Effector memory CD8-positive, alpha-beta T cell (primary cell): ENCODE data around the gene ST8SIA2.

ENCODE experiments used
- ATAC-seq: fragments of 150-1000 bp; cut with Tn5 transposase; replicated peaks from 2 replicates; pipeline ENCODE4 v1.10.0; 2021; ENCODE audit warnings: mild to moderate bottlenecking, moderate library complexity
- DNase-seq, 3 experiments: peaks; one replicate each; pipeline ENCODE4 v3.0.0; 2021
- H3K27ac Mint-ChIP-seq, 2 donors: one replicate each; pipeline ENCODE4 v1.8.0; 2022; ENCODE audit warnings: mild to moderate bottlenecking in 2 of 2, mixed read lengths in 2 of 2, moderate library complexity in 2 of 2
- H3K27me3 Mint-ChIP-seq, 2 donors: one replicate each; pipeline ENCODE4 v1.8.0; 2022; ENCODE audit warnings: mixed read lengths in 2 of 2
- H3K36me3 Mint-ChIP-seq: one replicate; pipeline ENCODE4 v1.8.0; 2022; ENCODE audit warnings: mild to moderate bottlenecking, moderate library complexity, mixed read lengths; ENCODE audit not compliant: insufficient read depth
- H3K4me1 Mint-ChIP-seq, 2 donors: one replicate each; pipeline ENCODE4 v1.8.0; 2022; ENCODE audit warnings: low read depth in 2 of 2, mixed read lengths in 2 of 2
- H3K4me3 Mint-ChIP-seq, 2 donors: one replicate each; pipeline ENCODE4 v1.8.0; 2022; ENCODE audit warnings: mild to moderate bottlenecking in 2 of 2, mixed read lengths in 2 of 2, moderate library complexity in 2 of 2
- H3K9me3 Mint-ChIP-seq, 2 donors: one replicate each; pipeline ENCODE4 v1.8.0; 2022; ENCODE audit warnings: mixed read lengths in 2 of 2

ST8SIA2 gene

DNA sequence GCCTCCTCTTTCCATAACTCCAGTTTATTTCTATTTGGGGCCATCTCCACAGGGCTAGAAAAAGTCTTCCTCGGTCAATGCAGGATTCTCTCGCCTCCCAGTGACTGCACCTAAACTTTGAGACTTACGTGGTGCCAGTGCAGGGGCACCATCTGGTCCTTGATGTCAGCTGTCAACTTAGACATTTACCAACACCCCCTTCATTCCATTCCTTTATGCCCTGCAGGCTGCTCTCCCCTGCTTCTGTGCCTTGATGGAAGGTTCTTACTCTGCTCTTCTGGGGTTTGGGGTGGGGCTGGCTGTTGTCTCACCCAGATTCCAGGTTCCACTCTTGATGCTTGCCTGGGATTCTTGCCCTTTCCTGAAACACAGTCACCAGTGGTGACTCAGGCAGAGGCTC lies 101.8 kb downstream of the ST8SIA2 start:
- DNase-seq (no peak), ATAC-seq (no peak)
- Mint-ChIP-seq H3K4me1 (no peaks in the 10 kb centered on the region), H3K4me3 (no peak overlapping the region), H3K36me3 (no peaks in the 10 kb centered on the region), H3K27ac (no peak overlapping the region), H3K9me3 (peaks cover 0 to 5% of the 10 kb centered on the region in 2 donors), H3K27me3 (peaks cover 68 to 77% of the 10 kb centered on the region in 2 donors)

DNA sequence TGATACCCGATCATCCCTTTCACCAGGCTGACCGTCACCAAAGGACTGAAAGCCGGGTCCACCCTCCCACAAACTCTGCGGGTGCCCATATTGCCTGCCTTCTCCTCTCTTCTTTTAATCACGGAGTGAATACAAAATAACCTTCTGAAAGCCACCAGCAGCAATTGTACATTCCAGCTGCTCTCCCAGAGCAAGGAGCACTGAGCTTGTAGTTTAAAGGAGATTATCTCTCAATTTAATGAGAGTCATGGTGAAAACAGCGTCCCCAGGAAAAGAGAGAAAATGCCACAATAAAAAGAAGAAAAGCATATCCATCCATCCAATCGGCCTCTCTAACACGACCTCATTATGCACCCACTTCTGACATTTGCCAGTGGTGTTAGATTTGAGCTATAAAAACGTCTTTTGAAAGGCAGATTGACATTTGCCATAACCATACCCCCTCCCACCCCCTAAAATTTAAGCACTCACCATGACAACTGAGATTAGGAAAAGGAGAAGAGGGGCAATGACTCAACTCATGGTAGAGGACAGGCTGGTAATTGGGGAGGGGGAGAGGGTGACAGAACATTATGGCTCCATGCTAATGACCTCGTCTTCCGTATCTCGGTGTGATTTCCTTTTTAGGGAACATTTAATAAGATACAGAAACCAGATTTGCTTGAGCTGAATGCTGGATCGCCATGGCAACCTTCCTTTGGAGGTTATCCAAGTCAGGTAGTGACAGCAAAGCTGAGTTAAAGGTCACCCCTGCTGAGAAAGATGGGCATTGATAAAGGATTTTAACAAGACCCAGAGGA lies 106.2 kb downstream of the ST8SIA2 start:
- no peaks in the 10 kb centered on the region for H3K36me3 Mint-ChIP-seq
- ATAC-seq (no peak), DNase-seq (no peak)
- H3K27ac Mint-ChIP-seq: no peak overlapping the region
- no peaks in the 10 kb centered on the region for H3K4me1 Mint-ChIP-seq
- H3K27me3 Mint-ChIP-seq: peaks cover 76 to 77% of the 10 kb centered on the region in 2 donors
- no peak overlapping the region for H3K4me3 Mint-ChIP-seq
- H3K9me3 Mint-ChIP-seq: no peaks in the 10 kb centered on the region

DNA sequence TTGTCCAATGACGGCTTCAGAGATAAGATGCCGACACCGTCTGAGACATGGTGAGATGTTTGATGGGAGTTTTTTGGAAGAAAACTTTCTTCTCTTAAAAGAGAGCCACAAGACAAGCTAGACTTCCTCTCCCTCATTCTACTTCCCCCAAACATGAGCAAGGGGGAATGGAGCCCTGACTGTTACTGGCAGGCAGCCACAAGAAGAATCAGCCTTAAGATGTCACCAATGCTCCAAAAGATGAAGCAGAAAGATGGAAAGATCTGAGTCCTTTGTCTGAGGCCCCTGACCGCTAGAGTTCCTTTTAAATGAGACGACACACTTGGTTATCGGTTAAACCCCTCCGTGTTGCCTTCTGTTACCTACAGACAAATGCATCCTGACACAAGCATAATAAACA lies 108.7 kb downstream of the ST8SIA2 start:
- H3K27ac Mint-ChIP-seq: no peak overlapping the region
- DNase-seq: no peak
- no peak overlapping the region for H3K4me3 Mint-ChIP-seq
- H3K36me3 Mint-ChIP-seq: no peaks in the 10 kb centered on the region
- H3K9me3 Mint-ChIP-seq: no peaks in the 10 kb centered on the region
- H3K4me1 Mint-ChIP-seq: no peaks in the 10 kb centered on the region
- peaks cover 52 to 55% of the 10 kb centered on the region in 2 donors for H3K27me3 Mint-ChIP-seq
- ATAC-seq: no peak

DNA sequence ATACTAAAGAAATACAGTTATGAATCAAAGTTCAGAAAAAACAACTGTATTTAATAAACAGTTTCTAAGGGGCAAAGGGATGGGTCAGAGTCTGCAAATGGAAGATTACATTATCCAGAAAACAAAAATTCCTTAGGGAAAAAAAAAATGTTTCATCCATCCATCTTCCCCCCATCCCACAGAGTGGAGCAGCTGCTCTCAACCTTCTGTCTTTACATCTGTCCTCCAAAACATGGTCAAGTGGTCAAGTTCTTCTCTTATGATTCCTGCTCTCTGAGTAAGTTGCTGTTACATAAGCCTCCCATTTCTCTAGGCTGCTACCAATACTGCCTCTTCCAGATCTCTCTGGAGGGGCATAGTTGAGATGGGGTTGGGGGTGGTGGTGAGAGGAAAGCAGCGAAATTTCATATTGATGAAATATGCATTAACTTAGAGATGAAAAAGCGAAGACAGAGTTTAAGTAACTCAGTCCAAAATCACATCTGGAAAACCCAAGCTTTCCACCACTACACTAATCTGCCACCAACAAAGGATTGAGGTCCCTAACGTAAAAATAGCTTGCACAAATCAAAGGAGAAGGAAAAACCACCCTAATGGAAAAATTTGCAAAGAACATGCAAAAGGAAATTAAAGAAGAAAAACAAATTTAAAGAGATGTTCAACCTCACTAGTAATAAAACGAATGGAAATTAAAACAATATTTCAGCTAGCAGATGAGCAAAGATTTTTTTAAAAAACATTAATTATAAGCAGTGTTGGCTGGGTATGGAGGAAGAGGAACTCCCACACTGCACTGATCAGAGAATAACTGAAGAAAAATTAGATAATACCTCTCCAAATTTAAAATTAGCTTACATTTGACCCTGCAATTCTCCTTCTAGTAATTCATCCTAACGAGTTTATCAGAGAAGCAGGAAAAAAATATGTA lies 109.5 kb downstream of the ST8SIA2 start:
- DNase-seq (no peak), ATAC-seq (no peak)
- no peaks in the 10 kb centered on the region for H3K9me3 Mint-ChIP-seq
- H3K27me3 Mint-ChIP-seq: peaks cover 45 to 49% of the 10 kb centered on the region in 2 donors
- H3K36me3 Mint-ChIP-seq: no peaks in the 10 kb centered on the region
- H3K27ac Mint-ChIP-seq: no peak overlapping the region
- no peaks in the 10 kb centered on the region for H3K4me1 Mint-ChIP-seq
- no peak overlapping the region for H3K4me3 Mint-ChIP-seq

DNA sequence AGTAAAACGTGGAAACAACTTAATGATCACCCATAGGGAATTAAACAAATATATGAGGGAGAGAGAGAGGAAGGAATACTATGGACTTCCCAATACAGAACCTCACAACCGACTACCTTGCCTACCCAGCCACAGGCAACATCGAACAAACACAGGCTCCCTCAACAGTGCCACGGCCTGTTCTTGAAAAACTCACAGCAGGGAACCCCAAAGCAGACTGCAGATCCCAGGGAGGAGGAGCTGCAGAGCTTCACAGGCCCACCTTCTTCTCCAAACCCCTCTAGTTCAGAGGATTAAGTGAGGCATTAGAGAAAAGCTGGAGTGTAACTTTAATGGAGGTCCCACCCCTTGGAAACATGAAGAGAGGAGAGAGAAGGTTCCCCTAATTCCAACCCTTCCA lies 110.2 kb downstream of the ST8SIA2 start:
- Mint-ChIP-seq H3K4me3 (no peak overlapping the region), H3K9me3 (no peaks in the 10 kb centered on the region)
- no peak for ATAC-seq

DNA sequence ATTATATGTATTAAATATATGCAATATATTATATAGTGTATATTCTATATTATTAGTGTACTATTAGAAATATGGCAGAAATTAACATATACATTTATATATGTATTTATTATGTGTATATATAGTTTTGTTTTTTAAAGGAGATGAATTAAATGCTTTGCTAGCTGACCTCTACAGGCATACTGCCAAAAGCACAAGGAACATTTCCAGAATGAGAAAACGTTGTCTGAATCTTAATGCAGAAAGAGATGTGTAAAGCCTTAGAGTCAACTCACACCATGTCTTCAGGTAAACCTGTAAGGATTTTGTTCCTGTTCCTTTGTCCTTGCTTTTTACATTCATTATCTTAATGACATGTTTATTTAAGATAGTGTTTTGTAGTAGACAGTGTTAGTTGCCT lies 111.9 kb downstream of the ST8SIA2 start:
- H3K4me3 Mint-ChIP-seq: no peak overlapping the region
- H3K27ac Mint-ChIP-seq: no peak overlapping the region
- H3K27me3 Mint-ChIP-seq: peaks cover 28 to 37% of the 10 kb centered on the region in 2 donors
- H3K4me1 Mint-ChIP-seq: no peaks in the 10 kb centered on the region
- H3K9me3 Mint-ChIP-seq: no peaks in the 10 kb centered on the region
- no peak for DNase-seq
- no peaks in the 10 kb centered on the region for H3K36me3 Mint-ChIP-seq
- ATAC-seq: no peak

More for the DNA sequence above, 110.2 kb downstream of the ST8SIA2 start:
- no peak for DNase-seq
- H3K4me1 Mint-ChIP-seq: no peaks in the 10 kb centered on the region
- peaks cover 45 to 49% of the 10 kb centered on the region in 2 donors for H3K27me3 Mint-ChIP-seq
- H3K27ac Mint-ChIP-seq: no peak overlapping the region
- H3K36me3 Mint-ChIP-seq: no peaks in the 10 kb centered on the region

DNA sequence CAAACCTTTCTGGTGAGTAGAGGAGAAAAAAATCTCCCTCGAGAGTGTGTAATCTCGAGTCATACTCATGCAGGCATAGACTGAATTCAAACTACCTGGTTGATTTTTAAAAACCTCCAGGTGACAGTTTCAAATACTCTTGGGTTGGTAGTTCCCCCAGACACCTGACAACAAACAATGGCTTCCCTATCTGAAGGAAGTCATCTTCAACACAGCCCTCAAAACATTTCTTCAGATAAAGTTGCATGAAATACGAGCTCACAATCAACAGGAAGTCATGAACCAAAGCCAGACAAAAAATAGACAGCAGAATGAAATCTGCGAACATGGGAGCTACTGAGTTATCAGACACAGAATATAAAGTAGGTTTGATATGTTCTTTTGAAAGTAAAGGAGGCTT lies 112.8 kb downstream of the ST8SIA2 start:
- Mint-ChIP-seq H3K4me1 (no peaks in the 10 kb centered on the region), H3K36me3 (no peaks in the 10 kb centered on the region), H3K27me3 (peaks cover 23 to 31% of the 10 kb centered on the region in 2 donors), H3K4me3 (no peak overlapping the region), H3K27ac (no peak overlapping the region), H3K9me3 (no peaks in the 10 kb centered on the region)
- DNase-seq (no peak), ATAC-seq (no peak)

DNA sequence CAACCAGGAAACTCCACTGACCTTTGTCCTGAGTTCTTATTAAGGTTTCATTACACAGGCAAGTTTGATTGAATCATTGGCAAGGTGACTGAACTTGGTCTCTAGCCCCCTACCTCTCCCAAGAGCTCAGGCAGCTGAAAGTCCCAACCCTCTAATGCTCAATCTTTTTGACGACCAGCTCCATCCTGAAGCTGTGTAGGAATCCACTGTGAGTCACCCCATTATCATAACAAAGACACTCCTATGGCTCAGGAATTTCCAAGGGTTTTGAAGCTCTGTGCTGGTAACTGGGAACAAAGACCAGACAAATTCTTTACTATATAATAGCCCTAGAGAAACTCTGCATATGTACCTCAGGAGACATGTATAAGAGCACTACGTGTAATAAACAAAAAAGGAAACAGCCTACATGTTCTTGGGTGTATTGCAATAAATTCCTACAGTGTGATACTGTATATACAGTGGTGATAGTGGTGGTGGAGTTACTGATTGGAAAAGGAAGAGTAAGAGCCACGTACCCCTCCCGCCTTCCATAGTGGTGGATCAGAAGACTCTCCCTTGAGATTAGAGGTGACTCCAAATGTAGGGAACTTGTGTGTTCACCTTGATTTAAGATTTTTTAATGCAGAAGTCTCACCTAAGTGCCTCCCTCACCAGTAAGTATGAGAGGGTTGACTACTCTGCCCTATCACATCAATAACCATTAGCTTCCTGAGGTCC lies 116.6 kb downstream of the ST8SIA2 start:
- Mint-ChIP-seq H3K27me3 (peaks cover 40 to 41% of the 10 kb centered on the region in 2 donors), H3K4me1 (no peaks in the 10 kb centered on the region), H3K4me3 (no peak overlapping the region), H3K36me3 (no peaks in the 10 kb centered on the region), H3K9me3 (no peaks in the 10 kb centered on the region), H3K27ac (no peak overlapping the region)
- ATAC-seq: no peak
- no peak for DNase-seq
